GM21576 (cell line): ENCODE data around the gene DNAH10.
"Not testable (repeated sequence)": the region's sequence is repeated elsewhere in the genome, so short reads cannot be mapped to it uniquely, and the experiment has no call there.

Experiments
- ATAC-seq: cut with Tn5 transposase; IDR thresholded peaks from one replicate; pipeline ENCODE4 v1.9.1; 2021; ENCODE audit warnings: mild to moderate bottlenecking, moderate library complexity; ENCODE audit not compliant: unreplicated experiment

The DNAH10 gene

DNA sequence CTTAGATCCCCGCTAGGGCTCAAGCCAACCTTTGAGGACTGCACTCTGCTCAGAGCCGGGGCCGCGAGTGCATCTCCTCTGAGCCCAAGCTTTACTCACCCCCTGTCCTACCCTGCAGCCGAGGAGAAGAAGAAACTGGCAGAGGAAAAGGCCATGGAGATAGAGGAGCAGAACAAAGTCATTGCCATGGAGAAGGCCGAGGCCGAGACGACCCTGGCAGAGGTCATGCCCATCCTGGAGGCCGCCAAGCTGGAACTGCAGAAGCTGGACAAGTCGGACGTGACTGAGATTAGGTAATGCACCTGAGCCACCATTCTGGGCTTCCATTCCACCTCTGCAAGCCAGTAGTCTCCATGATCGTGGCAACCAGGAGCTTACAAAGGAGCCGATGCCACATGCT lies 140.7 kb downstream of the DNAH10 start:
- no peak for ATAC-seq

DNA sequence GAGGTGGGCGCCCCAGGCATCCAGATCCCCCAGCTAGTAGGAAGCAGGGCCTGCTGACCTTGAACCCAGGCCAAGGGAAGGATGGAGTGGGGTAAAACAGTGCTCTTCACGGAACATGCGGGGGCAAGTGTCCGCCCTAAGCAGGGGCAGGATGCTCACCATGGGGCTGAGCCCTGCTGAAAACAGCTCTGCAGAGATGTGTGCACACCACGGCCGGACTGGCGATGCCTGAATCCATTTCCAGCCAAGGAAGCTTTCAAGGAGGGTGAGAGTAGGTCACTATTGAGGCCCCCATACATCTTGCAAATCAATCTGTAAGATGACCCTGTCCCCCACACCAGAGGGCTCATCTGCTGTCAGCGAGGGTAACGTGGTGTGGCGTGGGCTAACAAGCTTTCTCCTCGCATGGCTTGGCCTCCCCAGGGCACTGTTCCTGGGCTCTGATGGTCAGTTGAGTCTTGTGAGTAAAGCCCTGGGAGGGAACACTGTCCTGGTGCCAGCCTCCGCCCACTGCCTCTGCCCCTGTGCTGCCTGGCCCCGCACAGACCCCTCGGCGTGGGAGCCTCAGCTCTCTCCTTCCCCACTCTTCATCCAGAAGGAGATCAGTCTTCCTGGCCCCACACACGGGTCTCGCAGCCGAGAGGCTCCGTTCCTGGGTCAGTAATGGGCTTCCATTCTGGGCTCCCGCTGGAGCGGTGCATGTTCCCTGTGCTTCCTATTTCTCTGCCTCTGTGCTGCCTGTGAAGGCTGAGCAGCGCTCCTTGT lies 141.4 kb downstream of the DNAH10 start:
- no peak for ATAC-seq

DNA sequence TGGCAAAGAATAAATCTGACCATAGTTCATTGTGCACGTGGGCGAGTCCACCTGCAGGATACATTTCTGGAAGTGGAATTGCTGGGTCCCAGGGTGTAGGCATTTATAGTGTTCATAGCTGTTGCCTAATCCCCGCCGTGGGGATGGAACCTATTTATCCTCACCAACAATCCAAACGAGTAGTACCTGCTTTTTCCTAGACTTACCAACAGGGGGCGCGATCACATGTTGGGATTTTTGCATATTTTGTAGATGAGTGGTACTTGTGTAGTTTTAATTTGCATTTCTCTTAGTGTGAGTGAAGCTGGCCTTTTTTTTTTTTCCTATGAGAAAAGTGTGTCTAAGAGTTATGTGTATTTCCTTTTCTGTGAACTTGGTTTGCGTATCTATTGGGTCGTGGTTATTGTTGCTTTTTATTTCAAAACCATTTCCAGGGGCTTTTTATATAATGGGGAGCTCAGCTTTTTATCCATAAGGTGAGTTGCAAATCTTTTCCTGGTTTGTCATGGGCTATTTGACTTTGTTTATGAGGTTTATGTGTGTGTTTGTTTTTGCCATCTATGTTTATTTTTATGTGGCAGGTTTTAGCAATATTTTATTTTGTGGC lies 143.3 kb downstream of the DNAH10 start:
- no peak for ATAC-seq

DNA sequence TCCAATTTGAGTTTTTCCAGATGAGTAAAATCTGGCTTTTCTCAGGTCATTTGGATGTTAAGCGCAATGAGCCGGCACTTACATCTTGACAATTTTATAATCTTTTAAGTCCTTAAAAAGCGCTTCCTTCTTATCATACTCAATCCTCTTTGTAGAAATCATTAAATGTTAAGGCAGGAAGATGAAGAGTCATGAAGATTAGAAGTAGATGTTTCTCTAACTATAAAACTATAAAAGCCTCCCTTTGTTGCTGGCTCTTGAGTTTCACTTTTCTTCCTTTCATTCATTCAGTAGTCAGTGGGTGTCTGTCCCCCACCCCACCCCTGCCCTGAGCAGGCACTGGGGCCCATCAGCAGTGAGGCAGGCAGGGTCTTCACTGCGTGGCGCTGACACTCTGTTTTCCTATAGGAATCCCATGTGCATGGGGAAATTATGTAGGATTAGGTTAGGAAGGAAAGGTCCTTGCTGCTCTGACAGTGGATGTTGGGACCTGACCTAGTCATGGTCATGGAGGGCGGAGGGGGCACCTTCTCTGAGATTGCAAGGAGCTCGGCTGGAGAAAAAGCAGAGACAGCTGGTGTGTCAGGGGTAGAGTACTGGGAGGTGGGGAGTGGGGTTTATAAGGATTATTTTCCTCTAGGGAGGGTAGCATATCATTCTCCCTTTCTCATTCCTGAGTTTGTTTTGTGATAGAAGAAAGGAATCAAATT lies 144.8 kb downstream of the DNAH10 start:
- no peak for ATAC-seq

DNA sequence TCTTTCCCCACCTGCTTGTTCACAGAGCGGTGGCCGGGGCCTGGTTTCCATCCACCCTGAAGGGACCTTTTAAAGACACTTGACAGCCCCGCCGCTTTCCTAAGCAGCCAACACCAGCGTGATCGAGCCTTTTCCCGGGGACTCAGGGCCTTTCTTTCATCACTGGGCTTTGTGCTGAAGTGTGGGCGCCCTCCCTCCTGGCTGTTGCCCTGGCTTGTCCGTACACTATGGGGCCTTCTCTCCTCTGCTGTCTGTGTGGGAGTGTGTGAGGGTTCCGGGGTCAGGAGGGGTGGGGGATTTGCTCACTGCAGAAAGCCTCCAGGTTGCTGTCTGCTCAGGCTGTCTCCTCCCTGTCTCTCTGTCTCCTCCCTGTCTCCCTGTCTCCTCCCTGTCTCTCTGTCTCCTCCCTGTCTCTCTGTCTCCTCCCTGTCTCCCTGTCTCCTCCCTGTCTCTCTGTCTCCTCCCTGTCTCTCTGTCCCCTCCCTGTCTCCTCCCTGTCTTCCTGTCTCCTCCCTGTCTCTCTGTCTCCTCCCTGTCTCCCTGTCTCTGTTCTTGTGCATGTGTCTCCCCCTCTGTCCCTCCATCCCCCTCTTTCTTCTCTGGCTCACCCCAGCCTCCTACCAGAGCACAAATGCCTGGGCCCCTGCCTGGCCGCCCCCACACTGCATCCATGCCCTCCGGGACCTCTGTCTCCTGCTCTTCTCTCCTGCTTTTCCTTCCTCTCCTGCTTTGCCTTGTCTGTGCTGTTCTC lies 145.8 kb downstream of the DNAH10 start:
- ATAC-seq: no peak

DNA sequence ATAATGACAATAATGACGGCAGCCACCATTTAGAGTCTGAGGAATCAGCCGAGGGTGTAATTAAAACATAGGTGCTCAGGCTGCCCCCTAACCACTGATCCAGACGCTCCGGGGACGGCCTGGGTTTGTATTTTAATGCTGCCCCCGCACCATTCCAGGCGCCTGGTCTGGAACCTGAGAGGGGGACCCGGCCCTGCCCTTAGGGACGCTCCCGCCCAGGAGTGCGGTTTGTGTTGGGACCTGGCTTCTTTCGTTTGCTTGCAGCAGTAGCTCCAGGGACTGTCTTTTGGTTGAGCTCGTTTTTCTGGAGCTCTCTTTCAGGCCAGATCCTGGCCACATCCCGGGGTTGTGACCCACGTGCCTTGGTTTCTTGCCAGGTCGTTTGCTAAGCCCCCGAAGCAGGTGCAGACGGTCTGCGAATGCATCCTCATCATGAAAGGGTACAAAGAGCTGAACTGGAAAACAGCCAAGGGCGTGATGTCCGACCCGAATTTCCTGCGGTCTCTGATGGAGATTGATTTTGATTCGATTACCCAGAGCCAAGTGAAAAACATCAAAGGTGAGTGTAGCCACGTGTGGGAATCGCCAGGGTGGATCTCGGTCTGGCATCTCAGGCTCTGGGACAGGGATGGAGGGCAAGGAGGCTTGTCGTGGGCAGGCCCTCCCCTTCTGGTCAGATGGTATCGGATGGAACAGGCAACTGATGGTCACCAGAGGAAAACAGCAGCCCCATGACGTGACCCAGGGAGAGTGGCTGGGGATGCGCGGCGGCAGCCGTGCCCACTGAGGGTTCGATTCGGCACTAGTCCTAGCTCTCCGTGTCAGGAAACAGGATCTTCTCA lies 147.0 kb downstream of the DNAH10 start:
- no peak for ATAC-seq

DNA sequence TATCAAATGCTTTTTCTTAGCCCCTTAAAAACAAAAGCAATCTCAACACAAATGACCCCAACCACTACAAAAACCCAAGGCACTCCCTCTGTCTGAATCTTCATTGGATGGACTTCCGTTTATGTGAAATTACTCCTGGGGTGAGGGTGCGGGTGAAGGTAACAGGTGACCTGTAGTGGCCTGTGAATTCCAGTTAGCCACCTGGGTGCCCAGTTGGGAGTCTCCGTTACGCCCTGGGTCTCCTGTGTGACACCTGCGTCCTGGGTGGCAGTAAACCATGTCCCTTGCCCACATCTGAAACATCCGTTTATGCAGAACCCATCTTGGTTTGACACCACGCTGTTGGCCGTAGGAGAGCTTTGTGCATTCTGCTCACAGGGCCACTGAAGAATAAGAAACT lies 148.0 kb downstream of the DNAH10 start:
- no peak for ATAC-seq

DNA sequence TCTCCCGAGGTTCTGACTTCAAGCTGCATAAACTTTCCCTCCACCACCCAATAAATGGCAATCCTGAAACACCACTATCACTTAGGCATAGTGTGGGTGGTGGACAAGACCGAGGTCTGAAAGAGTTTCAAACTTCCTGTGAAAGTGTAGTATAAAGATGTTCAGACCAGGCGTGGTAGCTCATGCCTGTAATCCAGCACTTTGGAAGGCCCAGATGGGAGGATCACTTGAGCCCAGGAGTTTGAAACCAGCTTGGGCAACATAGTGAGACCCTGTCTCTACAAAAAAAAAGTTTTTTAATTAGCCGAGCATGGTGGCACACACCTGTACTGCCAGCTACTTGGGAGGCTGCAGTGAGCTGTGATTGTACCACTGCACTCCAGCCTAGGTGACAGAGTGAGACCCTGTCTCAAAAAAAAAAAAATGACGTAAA lies 148.7 kb downstream of the DNAH10 start:
- ATAC-seq: no peak

DNA sequence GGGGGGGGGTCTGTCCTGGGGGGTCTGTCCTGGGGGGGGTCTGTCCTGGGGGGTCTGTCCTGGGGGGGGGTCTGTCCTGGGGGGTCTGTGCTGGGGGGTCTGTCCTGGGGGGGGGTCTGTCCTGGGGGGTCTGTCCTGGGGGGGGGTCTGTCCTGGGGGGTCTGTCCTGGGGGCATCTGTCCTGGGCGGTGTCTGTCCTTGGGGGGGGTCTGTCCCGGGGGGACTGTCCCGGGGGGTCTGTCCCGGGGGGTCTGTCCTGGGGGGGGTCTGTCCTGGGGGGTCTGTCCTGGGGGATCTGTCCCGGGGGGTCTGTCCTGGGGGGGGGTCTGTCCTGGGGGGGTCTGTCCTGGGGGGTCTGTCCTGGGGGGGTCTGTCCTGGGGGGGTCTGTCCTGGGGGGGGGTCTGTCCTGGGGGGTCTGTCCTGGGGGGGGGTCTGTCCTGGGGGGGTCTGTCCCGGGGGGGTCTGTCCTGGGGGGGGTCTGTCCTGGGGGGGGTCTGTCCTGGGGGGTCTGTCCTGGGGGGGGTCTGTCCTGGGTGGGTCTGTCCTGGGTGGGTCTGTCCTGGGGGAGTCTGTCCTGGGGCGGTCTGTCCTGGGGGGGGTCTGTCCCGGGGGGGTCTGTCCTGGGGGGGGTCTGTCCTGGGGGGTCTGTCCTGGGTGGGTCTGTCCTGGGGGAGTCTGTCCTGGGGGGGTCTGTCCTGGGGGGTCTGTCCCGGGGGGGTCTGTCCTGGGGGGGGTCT lies 149.7 kb downstream of the DNAH10 start:
- not testable (repeated sequence) for ATAC-seq

DNA sequence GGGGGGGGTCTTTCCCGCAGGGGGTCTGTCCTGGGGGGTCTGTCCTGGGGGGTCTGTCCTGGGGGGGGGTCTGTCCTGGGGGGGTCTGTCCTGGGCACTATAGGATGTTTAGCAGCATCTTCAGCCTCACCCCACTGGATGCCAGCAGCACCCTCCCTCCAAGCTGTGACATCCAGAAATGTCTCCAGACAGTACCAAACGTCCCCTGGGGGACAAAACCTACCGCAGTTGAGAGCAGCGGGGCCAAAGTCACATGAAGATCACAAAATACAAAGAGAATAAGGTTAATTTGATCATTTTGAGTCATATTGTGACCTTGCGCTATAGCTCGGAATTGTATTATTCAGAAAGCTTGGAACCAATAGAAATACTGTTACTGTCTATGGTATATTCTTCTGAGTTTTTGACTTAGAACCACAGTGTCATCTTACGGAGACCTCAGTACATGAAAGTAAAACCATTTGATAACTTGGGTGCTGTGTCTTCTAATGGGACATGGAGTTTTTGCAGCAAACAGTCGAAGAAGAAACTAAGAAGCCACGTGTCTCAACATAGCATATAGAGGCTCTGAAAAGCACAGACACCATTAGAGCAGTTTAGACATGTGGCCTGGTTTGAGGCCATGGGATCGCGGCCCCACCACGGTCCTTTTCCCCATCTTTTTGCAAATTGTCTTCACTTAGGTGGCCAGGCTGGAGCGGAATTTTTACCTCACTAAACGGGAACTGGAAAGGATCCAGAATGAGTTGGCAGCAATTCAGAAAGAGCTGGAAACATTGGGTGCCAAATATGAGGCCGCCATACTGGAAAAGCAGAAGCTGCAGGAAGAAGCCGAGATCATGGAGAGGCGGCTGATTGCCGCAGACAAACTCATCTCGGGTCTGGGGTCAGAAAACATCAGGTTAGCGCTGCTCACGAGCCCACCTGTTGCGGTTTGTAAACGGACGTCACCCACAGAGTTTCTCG lies 150.6 kb downstream of the DNAH10 start:
- ATAC-seq: no peak

DNA sequence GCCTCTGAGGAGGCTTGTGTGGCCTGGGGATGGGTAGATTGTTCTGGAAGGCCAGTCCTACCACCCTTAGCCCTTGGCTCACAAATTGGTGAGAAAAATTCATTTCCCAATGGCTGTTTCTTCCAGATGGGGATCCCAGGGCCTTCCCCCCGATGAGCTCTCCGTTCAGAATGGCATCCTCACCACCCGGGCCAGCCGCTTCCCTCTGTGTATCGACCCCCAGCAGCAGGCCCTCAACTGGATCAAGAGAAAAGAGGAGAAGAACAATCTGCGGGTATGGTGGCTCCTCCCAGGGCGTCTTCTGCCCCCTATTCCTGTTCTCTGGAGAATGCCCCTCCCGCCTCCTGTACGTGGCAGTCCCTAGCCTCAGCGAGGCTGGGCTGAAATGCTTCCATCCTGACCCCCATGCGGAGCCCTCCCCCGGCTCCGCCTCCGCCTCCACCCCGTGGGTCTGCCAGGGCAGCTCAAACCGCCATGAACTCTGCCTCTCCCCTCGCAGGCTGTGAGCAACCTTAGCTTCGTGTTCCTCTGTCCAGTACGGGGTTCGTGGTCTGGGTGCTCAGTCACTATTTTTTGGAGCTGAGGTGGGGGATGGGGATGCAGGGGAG lies 152.7 kb downstream of the DNAH10 start:
- ATAC-seq: no peak

DNA sequence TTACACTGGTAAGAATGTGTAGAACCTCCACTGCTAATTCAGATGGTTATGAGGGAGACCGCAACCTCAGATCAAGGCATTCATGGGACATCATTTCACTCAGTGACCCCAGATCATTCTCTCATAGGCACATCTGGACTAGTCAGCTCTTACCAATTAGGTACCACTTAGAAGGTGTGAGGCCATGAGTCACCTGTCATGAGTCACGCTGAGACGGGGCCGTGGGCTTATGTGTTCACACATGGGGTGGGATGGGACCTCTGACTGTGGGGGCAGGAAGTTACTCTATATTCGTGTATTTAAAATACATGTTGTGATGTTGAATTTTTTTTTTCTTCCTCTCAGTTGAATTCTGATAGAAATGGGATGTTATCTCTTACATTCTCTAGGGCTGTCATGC lies 154.6 kb downstream of the DNAH10 start:
- no peak for ATAC-seq

DNA sequence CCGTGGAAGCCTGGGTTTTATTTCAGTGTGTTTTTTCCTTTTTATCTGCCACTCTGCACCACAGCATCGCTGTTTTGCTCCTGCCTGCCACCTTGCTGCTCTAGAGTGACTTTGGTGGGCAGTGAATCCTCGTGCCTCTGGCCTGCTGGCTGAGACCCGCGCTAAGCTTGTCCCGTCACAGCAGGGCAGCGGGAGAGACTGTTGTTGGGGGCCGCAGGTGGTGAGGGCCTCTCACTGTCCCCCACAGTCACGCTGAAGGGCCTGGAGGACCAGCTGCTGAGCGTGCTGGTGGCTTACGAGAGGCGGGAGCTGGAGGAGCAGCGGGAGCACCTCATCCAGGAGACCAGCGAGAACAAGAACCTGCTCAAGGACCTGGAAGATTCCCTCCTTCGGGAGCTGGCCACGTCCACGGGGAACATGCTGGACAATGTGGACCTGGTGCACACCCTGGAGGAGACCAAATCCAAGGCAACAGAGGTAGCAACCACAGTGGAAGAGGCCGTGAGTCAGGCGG lies 155.3 kb downstream of the DNAH10 start:
- no peak for ATAC-seq

DNA sequence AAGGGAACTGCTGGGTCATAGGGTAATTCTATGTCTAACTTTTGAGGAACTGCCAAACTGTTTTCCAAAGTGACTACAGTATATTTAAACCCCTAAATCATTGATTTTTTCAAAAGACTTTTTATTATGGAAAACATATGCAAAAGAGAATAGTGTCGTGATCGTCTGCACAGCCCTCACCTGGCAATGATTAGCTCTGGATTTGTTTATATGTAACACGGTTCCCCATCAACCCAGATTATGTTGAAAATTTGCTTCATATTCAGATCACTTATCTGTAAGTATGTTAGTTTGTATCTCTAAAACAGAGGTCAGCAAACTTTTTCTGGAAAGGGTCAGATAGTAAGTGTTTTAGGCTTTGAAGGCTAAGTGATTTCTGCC lies 157.9 kb downstream of the DNAH10 start:
- ATAC-seq: no peak

DNA sequence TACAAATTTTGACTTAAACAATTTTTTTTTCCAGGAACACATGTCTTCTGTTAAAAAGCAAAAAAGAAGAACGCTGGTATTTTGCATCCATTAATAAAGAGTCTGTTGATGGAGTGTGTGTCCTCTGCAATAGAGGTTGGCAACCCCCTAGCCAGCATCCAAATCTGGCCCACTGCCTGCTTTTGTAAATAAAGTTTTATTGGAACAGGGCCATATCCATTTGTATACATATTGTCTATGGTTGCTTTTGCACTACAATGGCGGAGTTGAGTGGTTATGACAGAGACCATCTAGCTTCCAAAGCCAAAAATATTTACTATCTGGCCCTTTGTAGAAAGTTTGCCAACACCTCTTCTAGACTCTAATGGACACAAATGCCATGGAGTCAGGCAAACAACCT lies 160.9 kb downstream of the DNAH10 start:
- ATAC-seq: no peak

DNA sequence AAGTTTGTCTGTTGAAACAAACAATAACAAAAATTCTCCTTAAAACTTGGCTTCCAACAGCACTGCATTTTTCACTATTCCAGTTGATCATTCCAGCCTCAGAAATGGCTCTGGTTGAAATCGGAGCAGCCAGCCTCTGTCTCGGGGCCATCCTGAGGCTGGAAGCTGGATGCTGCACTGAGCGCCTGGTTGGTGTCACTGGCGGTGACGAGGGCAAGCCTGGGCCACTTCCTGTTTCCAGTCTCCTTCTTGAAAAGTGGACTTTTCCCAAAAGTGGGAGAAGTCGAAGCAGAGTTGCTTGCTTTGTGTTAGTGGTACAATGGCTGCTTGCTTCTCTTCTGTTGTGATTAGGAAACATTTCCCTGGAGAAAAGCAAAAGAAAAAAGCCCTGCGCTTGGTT lies 161.8 kb downstream of the DNAH10 start:
- ATAC-seq: no peak

DNA sequence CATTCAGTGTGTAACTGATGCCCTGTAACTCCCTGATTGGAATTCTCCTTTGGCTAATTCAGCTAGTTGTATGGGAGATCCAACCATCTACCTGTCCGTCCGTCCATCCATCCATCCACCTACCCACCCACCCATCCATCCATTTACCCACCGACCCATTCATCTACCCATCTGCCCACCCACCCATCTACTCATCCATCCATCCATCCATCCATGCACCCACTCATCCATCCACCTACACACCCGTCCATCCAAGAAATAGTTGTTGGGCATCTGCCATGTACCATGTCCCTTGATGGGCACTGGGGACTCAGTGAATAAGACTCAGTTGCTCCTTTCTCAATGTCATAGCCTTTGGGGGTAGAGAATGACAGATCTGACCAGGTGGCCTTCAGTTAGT lies 162.4 kb downstream of the DNAH10 start:
- ATAC-seq: no peak

DNA sequence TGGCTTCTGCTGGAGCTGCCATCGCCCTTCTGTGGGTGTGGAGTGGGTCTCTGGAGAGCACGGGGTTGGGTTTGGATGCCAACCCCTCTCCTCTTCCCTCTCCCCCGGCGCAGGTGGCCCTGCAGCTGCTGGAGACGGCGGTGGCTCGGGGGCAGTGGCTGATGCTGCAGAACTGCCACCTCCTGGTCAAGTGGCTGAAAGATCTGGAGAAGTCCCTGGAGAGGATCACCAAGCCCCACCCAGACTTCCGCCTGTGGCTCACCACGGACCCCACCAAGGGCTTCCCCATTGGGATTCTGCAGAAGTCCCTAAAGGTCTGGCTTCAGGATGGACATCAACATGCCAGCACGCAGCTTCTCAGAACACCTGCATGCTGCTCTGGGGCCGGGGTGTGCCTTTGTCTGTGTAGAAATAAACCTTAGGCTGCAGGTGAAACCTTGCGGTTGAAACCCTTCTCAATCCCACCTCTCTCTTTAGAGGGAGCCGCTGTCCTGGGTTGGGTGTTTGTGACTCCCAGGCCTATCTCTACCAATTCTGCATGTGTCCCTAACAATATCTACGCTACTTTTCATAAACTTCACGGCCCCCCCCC lies 166.3 kb downstream of the DNAH10 start:
- no peak for ATAC-seq
